HepG2 (cell line): ENCODE results near the gene MPG. TPM values are rescaled to one million over a fixed set of nuclear protein-coding genes. Genes with fewer than 3 reads are reported as not detected.

Source experiments
- ATF4 ChIP-seq, 2 experiments: fragments of 450-650 bp in 1 of 2; sonication (generic) in 1 of 2; formaldehyde crosslinking; IDR thresholded peaks; 2 replicates each; pipeline versions ENCODE4 v1.5.0 to v1.8.0; 2020 to 2022; ENCODE audit warnings: mild to moderate bottlenecking in 1 of 2, missing genetic modification reagents in 1 of 2
- ATM ChIP-seq: fragments of 450-650 bp; IDR thresholded peaks from 2 replicates; pipeline ENCODE4 v1.7.1; 2017; ENCODE audit warnings: mild to moderate bottlenecking, borderline replicate concordance
- E2F1 ChIP-seq: sonication (generic); formaldehyde crosslinking; IDR thresholded peaks from 2 replicates; pipeline ENCODE4 v1.5.0; 2020; ENCODE audit warnings: missing genetic modification reagents
- GABPA ChIP-seq, 2 experiments: IDR thresholded peaks; 2 replicates each; pipeline ENCODE4 v1.6.1; 2011 to 2016; ENCODE audit warnings: low read depth in 2 of 2, low read length in 1 of 2, missing biosample characterization in 1 of 2, missing genetic modification characterization in 1 of 2
- JDP2 ChIP-seq: sonication (generic); formaldehyde crosslinking; IDR thresholded peaks from 2 replicates; pipeline ENCODE4 v1.8.1; 2022; ENCODE audit warnings: missing genetic modification reagents, borderline replicate concordance
- MXD4 ChIP-seq: IDR thresholded peaks from 2 replicates; pipeline ENCODE4 v1.6.1; 2016; ENCODE audit warnings: mild to moderate bottlenecking, missing biosample characterization, missing genetic modification reagents
- NAIF1 ChIP-seq: sonication (generic); formaldehyde crosslinking; IDR thresholded peaks from 2 replicates; pipeline ENCODE4 v1.5.0; 2020; ENCODE audit warnings: mild to moderate bottlenecking, missing genetic modification reagents, borderline replicate concordance
- PRDM10 ChIP-seq: sonication (generic); formaldehyde crosslinking; IDR thresholded peaks from 2 replicates; pipeline ENCODE4 v1.4.0; 2020; ENCODE audit warnings: low read depth, missing genetic modification reagents
- RBFOX2 ChIP-seq: fragments of 200-400 bp; formaldehyde crosslinking; IDR thresholded peaks from 2 replicates; pipeline ENCODE4 v1.6.1; 2017; ENCODE audit warnings: low read depth, mild to moderate bottlenecking, low read length
- SNAI1 ChIP-seq: sonication (generic); formaldehyde crosslinking; IDR thresholded peaks from 2 replicates; pipeline ENCODE4 v1.5.0; 2020; ENCODE audit warnings: mild to moderate bottlenecking, missing genetic modification reagents, borderline replicate concordance
- SNAPC5 ChIP-seq: sonication (generic); formaldehyde crosslinking; IDR thresholded peaks from 2 replicates; pipeline ENCODE4 v1.8.1; 2023; ENCODE audit warnings: mild to moderate bottlenecking, missing genetic modification reagents, borderline replicate concordance
- SRF ChIP-seq: IDR thresholded peaks from 2 replicates; pipeline ENCODE4 v1.6.1; 2011; ENCODE audit warnings: mild to moderate bottlenecking, low read depth, low read length, moderate library complexity
- SYNCRIP ChIP-seq: fragments of 200-400 bp; formaldehyde crosslinking; IDR thresholded peaks from 2 replicates; pipeline ENCODE4 v1.6.1; 2018; ENCODE audit warnings: mild to moderate bottlenecking, low read depth, low read length; ENCODE audit not compliant: insufficient read depth
- TCF7 ChIP-seq: sonication (generic); IDR thresholded peaks from 2 replicates; pipeline ENCODE4 v1.6.1; 2016; ENCODE audit warnings: antibody characterized with exemption, low read depth
- ZKSCAN5 ChIP-seq: sonication (generic); formaldehyde crosslinking; IDR thresholded peaks from 2 replicates; pipeline ENCODE4 v1.5.1; 2020; ENCODE audit warnings: mild to moderate bottlenecking, missing genetic modification reagents
- ZMYM3 ChIP-seq: sonication (generic); formaldehyde crosslinking; IDR thresholded peaks from 2 replicates; pipeline ENCODE4 v1.5.1; 2020; ENCODE audit warnings: mild to moderate bottlenecking, missing genetic modification reagents
- ZNF281 ChIP-seq: sonication (generic); formaldehyde crosslinking; IDR thresholded peaks from 2 replicates; pipeline ENCODE4 v1.4.0; 2020; ENCODE audit warnings: missing genetic modification reagents, borderline replicate concordance
- ZNF83 ChIP-seq: sonication (generic); formaldehyde crosslinking; IDR thresholded peaks from 2 replicates; pipeline ENCODE4 v1.4.0; 2020; ENCODE audit warnings: missing genetic modification reagents, mild to moderate bottlenecking, borderline replicate concordance
- ZNF839 ChIP-seq: sonication (generic); formaldehyde crosslinking; IDR thresholded peaks from 2 replicates; pipeline ENCODE4 v1.4.0; 2020; ENCODE audit warnings: missing genetic modification reagents, mild to moderate bottlenecking, borderline replicate concordance
- polyA plus RNA-seq, 8 experiments: library from polyadenylated mRNA; depleted of rRNA in 3 of 8; stranded (reverse) in 7 of 8; unstranded in 1 of 8; fragments of >200 nt; fragmentation: Illumina TruSeq in 4 of 8; extraction: Trizol in 4 of 8; gene quantifications; 2 replicates each; pipeline versions ENCODE4 v1.2.1 to v1.2.3, GENCODE V29; 2011 to 2016; ENCODE audit warnings: low read depth in 4 of 8, missing spikeins in 1 of 8, mixed read lengths in 1 of 8; ENCODE audit not compliant: insufficient read depth in 1 of 8
- total RNA-seq, 5 experiments: library from RNA; depleted of rRNA; stranded (reverse); fragments of >200 nt; fragmentation: Illumina TruSeq; extraction: Trizol; gene quantifications; 2 replicates each; pipeline ENCODE4 v1.2.3, GENCODE V29; 2016; ENCODE audit warnings: low read depth in 1 of 5

MPG gene
- total and polyA plus RNA-seq, 2 of the 13 experiments (the other 11 are each of a cell fraction or from before 2014, with no cell fraction given): 59.1 to 62.5 TPM

- TF ChIP-seq ATF4 (CRISPR knock-in tag; IDR thresholded peaks at IDR 0.05) (no peak; a peak in 1 of 4 replicates), ATM (no peak), MXD4 (peak; percentile 78), ZNF83 (CRISPR knock-in tag) (peak; percentile 79; the same call in 1 of the 2 replicates), ZMYM3 (CRISPR knock-in tag) (no peak), SNAI1 (CRISPR knock-in tag) (peak; percentile 44; the same call in 1 of the 2 replicates), GABPA (IDR thresholded peaks at IDR 0.05; ENCODE audit: low read depth, low read length) (no peak), GABPA (CRISPR knock-in tag; IDR thresholded peaks at IDR 0.05; ENCODE audit: low read depth) (no peak), SYNCRIP (no peak), ZKSCAN5 (no peak), JDP2 (peak; percentile 60; the same call in 1 of the 2 replicates), ZNF839 (CRISPR knock-in tag) (0 out of 2 replicates have a peak, but pooled peaks have one; percentile 42), E2F1 (CRISPR knock-in tag) (peak; percentile 94), TCF7 (no peak), PRDM10 (CRISPR knock-in tag) (no peak), SNAPC5 (no peak; the same call in 1 of the 2 replicates), SRF (no peak), NAIF1 (peak; percentile 90; the same call in 1 of the 2 replicates), ZNF281 (peak; percentile 35; the same call in 1 of the 2 replicates), RBFOX2 (peak; percentile 87)
Observed at GRCh38 chr16:53346-54236, 24.4 kb upstream of the MPG start, which contains the start of the genes POLR3K and SNRNP25 (continued).
